NCI-H82 (cell line): ENCODE data around the gene ATXN7.
A peak's percentile ranks its signal among the peaks of the same experiment; 100 is the strongest.

Source experiments
- DNase-seq: peaks from one replicate; lab custom pipeline; 2025; lab: John Stamatoyannopoulos, UW

The ATXN7 gene

DNA sequence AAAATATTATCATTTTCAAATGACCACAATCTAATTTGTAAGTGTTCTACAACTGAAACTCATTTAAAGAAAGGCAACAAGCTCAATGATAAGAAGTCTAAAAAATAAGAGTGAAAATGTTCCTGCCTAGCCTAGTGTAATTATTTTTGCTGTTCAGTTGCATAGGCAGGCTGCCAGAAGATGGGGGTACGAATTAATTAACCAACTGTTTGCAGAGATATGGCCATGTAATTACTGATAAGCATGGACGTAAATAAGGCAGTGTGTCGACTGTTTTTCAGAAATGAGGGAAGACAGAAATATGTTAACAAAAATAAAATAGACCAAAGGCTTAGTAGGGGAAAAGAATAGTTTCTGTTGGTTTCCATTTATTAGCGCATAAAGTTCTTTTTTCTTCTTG is 73.3 kb downstream of the ATXN7 start:
- DNase-seq, result no peak

GRCh38 chr3:63937661-63938651 is 74.3 kb downstream of the ATXN7 start:
- peak; percentile 80 for DNase-seq

GRCh38 chr3:63940389-63940757 is 76.7 kb downstream of the ATXN7 start:
- no peak for DNase-seq

DNA sequence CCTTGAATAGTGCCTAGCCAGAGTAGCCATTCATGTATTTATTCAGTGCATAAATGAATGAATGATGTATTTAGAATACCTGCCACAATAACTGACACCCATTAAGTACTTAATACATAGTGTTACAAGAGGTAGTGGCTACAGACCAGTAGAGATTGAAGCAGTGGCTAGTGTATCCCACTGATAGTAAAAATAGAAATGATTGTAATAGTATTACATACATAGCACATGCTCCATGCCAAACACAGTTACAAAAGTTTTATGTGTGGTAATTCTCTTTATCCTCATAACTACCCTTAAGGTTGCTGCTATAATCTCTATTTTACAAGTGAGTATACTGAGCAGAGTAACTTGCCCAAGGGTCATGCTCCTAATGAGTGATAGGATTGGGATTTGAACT is 78.9 kb downstream of the ATXN7 start:
- DNase-seq, result no peak

GRCh38 chr3:63943678-63944077 is 80.0 kb downstream of the ATXN7 start:
- no peak for DNase-seq

DNA sequence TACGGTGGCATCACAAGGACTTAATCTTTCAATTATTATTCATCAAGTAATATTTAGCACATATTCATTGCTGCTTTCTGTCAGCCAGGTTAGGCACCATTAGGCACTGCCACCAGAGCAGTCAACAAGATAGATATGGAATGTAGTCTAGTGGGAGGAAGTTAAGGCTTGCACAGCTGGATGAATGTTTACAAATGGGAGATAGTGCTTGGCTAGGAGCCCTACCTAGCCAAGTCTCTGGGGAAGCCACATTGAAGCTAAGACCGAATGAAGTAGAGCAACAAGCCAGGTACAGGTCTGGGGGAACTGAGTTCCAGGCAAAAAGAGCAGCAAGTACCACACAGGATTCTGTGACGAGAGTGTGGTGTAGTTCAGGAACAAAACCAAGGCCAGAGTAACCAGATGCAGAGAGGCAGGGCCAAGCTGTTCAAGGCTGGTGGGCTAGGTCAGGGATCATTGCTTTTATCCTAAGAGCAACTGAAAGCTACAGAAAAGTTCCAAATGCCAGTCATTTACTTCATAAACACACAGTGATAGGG is 82.0 kb downstream of the ATXN7 start:
- no peak for DNase-seq

DNA sequence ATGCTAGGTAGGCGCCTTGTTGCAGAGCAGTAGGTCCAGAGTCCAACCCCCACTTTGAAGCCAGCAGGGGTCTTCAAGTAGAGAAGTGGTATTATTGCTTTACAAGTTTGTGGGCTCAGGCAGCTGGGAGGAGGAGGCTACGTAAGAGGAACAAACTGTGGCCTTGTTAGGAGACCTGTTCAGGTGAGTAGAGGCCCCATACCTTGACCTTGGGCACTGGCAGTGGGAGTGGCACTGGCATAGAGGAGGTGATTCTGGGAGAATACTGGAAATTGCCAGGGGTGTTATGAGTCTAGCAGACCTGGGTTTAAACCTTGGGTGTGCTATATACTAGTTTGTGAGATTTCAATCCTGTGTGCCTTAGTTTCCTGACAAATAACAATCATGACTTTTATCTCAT is 83.1 kb downstream of the ATXN7 start:
- DNase-seq, result no peak

GRCh38 chr3:63947594-63947993 is 83.9 kb downstream of the ATXN7 start:
- DNase-seq, result no peak

- DNase-seq, result no peak
Observed at GRCh38 chr3:63949005-63949404, 85.3 kb downstream of the ATXN7 start.

- DNase-seq, result no peak
Observed at GRCh38 chr3:63950698-63951097, 87.0 kb downstream of the ATXN7 start.

DNA sequence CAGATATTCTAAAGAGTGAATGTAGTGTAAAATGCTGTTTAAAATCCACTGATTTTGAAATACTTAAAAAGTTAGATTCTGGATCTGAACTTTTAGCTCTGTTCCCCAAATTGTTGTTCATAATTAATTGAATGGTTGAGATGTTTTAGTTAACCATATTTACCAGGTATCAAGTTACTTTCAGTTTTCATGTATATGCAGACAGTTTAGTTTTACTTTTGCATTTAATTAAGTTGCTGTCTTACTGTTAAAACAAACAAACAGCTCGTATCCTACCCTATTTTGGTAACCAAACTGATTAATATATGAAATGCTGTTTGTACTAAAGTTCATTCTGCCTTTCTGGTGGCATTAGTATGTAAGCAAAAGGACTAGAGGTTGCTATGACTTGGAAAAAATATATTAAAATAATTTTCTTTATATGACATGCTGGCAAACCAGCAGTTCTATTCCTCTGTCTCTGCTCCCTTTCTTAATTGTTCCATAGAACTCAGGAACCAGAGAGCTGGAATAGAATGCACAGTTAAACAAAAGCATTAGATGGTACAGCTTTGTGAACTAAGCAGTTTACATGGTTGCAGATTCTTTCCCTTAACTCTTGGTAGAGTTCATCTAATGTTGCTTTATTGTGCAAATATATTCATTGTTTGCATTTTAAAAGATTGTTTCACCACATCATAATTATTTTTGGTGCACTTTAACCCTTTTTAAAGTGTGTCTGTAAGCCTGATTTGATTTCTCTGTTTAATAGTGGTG is 88.0 kb downstream of the ATXN7 start:
- DNase-seq, result no peak

GRCh38 chr3:63952248-63952594 is 88.6 kb downstream of the ATXN7 start:
- no peak for DNase-seq

DNA sequence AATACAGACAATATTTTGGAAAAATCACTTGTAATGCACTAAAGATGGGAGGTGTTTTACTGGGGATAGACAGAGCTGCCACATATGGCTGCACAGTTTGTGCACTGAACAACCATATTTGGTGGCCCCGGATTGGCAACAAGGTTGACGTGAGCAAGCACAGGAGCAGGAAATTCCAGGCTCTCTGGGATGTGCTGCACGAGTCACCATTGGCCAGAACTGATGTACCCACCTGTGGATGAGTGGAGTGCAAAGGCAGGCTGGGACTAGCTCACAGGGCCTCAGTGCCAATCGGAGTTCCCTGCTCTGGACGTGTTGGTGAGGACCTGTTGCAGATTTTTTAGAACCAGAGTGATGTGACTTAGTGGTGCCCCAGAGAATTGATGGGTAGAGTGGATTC is 90.5 kb downstream of the ATXN7 start:
- DNase-seq, result no peak

- DNase-seq, result no peak
Observed at GRCh38 chr3:63955036-63955650, 91.5 kb downstream of the ATXN7 start.

- DNase-seq, result no peak
Observed at GRCh38 chr3:63955830-63956545, 92.3 kb downstream of the ATXN7 start.

DNA sequence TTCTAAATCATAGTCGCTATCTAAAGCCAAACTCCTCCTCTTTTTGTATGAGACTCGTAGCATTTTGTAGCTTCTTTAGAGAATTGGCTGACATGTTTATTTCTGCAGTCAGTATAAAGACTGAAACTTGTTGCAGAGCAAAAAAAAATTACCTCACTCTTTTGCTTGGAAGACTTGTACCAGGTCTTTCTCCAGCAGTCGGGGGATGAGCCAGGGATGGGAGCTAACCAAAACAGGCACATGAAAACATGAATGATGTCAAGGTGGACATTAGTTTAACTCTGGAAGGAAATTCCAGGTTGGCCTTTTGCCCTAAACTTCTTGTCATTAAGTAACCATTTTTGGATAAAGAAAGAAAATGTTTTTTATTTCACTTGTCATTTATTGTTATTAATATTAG is 95.5 kb downstream of the ATXN7 start:
- no peak for DNase-seq

DNA sequence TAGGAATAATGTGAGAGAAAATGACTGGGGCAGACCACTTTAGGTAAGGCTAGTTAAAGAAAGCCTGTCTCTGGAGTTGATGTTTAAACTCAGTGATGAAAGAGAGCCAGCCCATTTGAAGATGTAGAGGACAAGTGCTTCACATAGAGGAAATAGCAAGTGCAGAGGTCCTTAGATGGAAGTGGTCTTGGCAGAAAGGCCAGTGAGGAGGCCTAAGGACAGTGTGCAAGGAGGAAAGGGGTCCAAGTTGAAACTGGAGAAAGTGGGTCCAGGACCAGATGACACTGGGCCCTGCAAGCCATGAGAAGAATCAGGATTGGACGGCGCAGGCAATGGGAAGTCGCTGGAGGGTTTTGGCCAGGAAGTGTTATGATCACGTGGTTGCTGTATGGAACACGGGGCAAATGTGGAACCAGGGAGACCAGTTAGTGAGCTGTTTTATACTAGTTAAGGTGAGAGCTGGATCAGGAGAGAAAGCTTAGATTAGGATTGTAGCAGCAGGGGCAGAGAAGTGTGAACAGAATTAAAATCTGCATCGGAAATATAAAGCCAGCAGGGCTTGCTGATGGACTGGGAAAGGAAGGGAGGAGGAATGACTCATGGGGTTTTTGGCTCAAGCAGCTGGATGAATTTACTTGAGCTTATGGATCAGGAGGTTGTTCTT is 96.5 kb downstream of the ATXN7 start:
- DNase-seq, result peak; percentile 67

DNA sequence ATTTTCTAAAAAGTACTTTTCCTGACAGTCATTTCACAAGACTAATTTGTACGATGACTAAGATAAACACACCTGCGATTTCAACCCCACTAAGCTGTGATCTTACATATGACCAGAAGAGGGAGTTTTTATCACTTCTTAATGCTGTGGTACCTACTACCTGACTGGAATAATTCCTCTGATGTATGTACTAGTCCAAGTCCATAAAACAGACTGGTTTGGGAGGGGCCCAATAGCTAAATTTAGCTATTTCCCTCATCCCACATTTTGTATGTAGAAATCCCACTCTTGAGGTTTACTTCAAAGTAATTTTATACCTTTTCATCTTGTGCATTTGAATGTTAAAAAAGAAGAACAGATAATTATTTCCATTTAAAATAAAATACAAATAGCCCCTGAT is 98.2 kb downstream of the ATXN7 start:
- DNase-seq, result peak; percentile 69

GRCh38 chr3:63963496-63963895 is 99.8 kb downstream of the ATXN7 start:
- DNase-seq, result peak; percentile 27

GRCh38 chr3:63964681-63965485 is 101.2 kb downstream of the ATXN7 start:
- DNase-seq, result peak; percentile 81
